ENCODE data around the gene GPR22.

GRCh38 chr7:107430057-107430456 is 39.8 kb upstream of the GPR22 start:
- TF ChIP-seq, protein P1, sequence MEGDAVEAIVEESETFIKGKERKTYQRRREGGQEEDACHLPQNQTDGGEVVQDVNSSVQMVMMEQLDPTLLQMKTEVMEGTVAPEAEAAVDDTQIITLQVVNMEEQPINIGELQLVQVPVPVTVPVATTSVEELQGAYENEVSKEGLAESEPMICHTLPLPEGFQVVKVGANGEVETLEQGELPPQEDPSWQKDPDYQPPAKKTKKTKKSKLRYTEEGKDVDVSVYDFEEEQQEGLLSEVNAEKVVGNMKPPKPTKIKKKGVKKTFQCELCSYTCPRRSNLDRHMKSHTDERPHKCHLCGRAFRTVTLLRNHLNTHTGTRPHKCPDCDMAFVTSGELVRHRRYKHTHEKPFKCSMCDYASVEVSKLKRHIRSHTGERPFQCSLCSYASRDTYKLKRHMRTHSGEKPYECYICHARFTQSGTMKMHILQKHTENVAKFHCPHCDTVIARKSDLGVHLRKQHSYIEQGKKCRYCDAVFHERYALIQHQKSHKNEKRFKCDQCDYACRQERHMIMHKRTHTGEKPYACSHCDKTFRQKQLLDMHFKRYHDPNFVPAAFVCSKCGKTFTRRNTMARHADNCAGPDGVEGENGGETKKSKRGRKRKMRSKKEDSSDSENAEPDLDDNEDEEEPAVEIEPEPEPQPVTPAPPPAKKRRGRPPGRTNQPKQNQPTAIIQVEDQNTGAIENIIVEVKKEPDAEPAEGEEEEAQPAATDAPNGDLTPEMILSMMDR (conservative IDR thresholded peaks at IDR 0.05 in 1 of 2, IDR thresholded peaks at IDR 0.05 in 1 of 2; ENCODE audit: extremely low read depth in 1 of 2, insufficient read depth in 1 of 2, low read depth in 1 of 2, low read length in 2 of 2), result no peak
- TF ChIP-seq EZH2 (IDR thresholded peaks at IDR 0.05; ENCODE audit: borderline replicate concordance, low read length), result no peak
